ENCODE data around the gene GFER. TPM values are rescaled to one million over a fixed set of nuclear protein-coding genes. Genes with fewer than 3 reads are reported as not detected.

The GFER gene
- total RNA-seq, 2 donors from 2014 or later, result 13.2 to 35.9 TPM

DNA sequence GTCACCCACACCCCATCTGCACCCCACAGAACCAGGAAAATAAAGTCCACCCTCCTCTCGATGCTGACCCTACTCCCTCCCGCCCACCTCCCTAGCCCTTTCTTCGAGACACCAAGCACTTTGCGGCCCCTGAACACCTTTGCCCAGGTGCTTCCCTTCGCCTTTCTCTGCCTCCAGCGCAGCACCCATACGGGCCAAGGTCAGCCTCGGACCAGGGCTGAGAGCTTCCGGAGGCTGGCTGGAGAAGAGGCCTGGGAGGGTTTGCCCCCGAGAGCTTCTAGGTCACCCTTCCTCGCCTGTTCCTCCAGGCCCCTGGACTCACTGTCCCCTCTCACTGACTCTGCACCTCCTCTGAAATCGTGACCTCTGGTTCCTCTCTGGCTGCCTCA lies 40.0 kb downstream of the GFER start:
- Histone ChIP-seq H3K36me3 (replicated peaks in 1 of 2; ENCODE audit: insufficient read depth in 1 of 2, low read depth in 2 of 2) (no peaks in the 10 kb centered on the region), H3K27ac (no peak overlapping the region), H3K4me3 (no peak overlapping the region), H3K27me3 (peaks cover 0 to 7% of the 10 kb centered on the region in 2 donors), H3K9me3 (no peaks in the 10 kb centered on the region), H3K4me1 (peaks cover 51% of the 10 kb centered on the region)
- no peak for ATAC-seq
- TF ChIP-seq, protein P1, sequence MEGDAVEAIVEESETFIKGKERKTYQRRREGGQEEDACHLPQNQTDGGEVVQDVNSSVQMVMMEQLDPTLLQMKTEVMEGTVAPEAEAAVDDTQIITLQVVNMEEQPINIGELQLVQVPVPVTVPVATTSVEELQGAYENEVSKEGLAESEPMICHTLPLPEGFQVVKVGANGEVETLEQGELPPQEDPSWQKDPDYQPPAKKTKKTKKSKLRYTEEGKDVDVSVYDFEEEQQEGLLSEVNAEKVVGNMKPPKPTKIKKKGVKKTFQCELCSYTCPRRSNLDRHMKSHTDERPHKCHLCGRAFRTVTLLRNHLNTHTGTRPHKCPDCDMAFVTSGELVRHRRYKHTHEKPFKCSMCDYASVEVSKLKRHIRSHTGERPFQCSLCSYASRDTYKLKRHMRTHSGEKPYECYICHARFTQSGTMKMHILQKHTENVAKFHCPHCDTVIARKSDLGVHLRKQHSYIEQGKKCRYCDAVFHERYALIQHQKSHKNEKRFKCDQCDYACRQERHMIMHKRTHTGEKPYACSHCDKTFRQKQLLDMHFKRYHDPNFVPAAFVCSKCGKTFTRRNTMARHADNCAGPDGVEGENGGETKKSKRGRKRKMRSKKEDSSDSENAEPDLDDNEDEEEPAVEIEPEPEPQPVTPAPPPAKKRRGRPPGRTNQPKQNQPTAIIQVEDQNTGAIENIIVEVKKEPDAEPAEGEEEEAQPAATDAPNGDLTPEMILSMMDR (IDR thresholded peaks at IDR 0.05), result no peak
- TF ChIP-seq POLR2A (IDR thresholded peaks at IDR 0.05), result no peak
- intact Hi-C loops (cut with DNase I), result loop anchor here (10.0 kb wide), 1 partner anchor 61 kb away; no protein-coding TSS in a partner anchor
- DNase-seq, result no peak
- 66 to 85% methylated on average over 10 to 12 of the region's 12 CpGs for WGBS, 2 donors

DNA sequence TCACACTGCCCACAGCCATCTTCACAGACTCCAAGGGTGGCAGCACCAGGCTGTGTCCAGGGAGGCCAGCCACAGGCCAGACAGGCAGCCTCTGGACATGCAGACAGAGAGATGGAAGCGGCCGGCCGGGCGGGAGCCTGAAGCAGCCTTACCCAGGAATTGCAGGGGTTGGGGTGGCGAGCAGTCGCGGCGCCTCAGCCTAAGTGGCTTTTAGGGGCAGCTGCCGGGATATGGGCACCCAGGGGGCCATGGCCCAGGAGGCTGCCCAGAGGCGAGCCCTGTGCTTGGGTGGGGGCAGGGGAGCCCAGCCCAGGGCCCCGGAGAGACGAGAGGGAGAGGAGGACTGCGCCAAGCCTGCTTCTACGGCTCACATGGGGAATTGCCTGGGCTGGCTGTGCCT lies 41.3 kb downstream of the GFER start:
- Histone ChIP-seq H3K4me3 (no peak overlapping the region), H3K27me3 (peaks cover 0 to 5% of the 10 kb centered on the region in 2 donors), H3K36me3 (replicated peaks in 1 of 2; ENCODE audit: insufficient read depth in 1 of 2, low read depth in 2 of 2) (no peaks in the 10 kb centered on the region), H3K27ac (no peak overlapping the region), H3K9me3 (no peaks in the 10 kb centered on the region), H3K4me1 (peaks cover 42% of the 10 kb centered on the region)
- intact Hi-C loops (cut with DNase I), result loop anchor here (10.0 kb wide), 1 partner anchor 60 kb away; no protein-coding TSS in a partner anchor
- no peak for TF ChIP-seq POLR2A (IDR thresholded peaks at IDR 0.05)
- TF ChIP-seq, protein P1 (IDR thresholded peaks at IDR 0.05), result no peak
- ATAC-seq, result no peak
- DNase-seq, result peak in 1 of 4 donors; percentile 13
- WGBS, 2 donors, result 87 to 100% methylated on average over 1 to 11 of the region's 14 CpGs

DNA sequence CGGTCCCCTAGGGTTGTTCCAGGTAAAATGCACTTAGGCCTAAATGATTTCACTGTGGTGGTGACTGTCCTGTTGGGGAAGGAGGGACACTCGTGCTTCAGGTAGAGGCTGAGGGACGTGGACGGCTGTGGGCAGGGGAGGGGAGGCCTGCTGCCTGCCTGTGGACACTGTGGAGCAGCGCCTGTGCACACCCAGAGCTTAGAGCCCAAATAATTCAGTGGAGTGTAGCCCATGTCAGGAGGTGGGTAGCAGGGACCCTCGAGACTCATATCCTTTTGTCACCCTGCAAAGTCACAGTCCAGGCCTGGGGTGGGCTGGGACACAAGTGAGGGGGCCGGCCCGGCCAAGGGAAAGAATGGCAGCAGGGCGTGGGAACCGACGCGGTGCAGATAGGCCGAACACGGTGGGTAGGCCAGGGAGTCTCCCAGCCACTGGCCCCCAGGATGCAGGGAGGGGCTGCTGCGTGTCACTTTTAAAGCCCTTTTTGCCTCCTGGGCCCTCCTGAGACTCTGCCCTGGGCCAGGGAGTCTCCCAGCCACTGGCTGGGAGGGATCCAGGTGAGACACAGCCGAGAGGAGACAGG lies 42.0 kb downstream of the GFER start:
- no peaks in the 10 kb centered on the region for H3K36me3 ChIP-seq (replicated peaks in 1 of 2; ENCODE audit: insufficient read depth in 1 of 2, low read depth in 2 of 2)
- intact Hi-C loops (cut with DNase I), result loop anchor here (10.0 kb wide), 1 partner anchor 59 kb away; no protein-coding TSS in a partner anchor
- peaks cover 36% of the 10 kb centered on the region for H3K4me1 ChIP-seq
- H3K9me3 ChIP-seq, result no peaks in the 10 kb centered on the region
- TF ChIP-seq POLR2A (IDR thresholded peaks at IDR 0.05), result no peak
- TF ChIP-seq, protein P1 (IDR thresholded peaks at IDR 0.05), result no peak
- no peak overlapping the region for H3K4me3 ChIP-seq
- DNase-seq, result no peak
- WGBS, 2 donors, result 68% methylated on average over 9 to 16 of the region's 16 CpGs
- ATAC-seq, result no peak
- peaks cover 0 to under 1% of the 10 kb centered on the region in 2 donors for H3K27me3 ChIP-seq
- peak overlapping the region in 2 of 4 donors; percentile 41 to 45 for H3K27ac ChIP-seq

DNA sequence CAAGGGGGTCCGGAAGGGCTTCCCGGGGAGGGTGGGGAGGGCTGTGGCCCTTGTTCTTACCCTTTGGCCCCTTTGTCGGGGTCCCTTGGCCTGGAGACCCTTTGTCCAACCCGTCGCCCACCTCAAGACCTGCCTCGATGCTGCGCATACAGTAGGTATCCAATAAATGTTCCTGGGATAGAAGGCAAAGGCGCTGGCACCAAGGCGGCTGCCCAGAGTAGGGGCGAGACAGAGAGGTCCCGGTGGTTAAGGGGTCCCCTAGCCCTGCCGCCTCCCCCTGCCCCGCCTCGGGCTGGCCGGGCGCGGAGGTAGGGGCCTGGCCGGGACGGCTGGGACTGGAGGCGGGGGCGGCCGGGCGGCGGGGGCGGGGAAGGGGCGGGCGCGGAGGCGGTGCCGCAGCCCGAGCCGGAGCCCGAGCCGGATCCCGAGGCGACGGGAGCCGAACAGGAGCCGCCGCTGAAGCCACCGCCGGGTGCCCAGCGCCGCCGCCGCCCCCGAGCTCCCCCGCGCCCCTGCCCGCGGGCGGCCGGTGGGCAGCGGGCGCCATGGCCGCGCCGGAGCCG lies 42.5 kb downstream of the GFER start, which contains the start of gene NHERF2:
Gene NHERF2, plus strand, starts transcription at position 442 of the 563 bp plus-strand sequence. Its CDS starts 104 bp downstream, at position 546.
- DNase-seq, result peak in 2 of 4 donors; percentile 58 to 69
- intact Hi-C loops (cut with DNase I), result loop anchor here (10.0 kb wide), 1 partner anchor 58 kb away; no protein-coding TSS in a partner anchor

More for the DNA sequence above, 42.5 kb downstream of the GFER start, which contains the start of gene NHERF2:
- peak within 1 kb of the TSS in 1 of 2 donors; percentile 39 for H3K4me3 ChIP-seq
- H3K9me3 ChIP-seq, result no peaks in the 10 kb centered on the region
- no peaks in the 10 kb centered on the region for H3K36me3 ChIP-seq (replicated peaks in 1 of 2; ENCODE audit: insufficient read depth in 1 of 2, low read depth in 2 of 2)
- peak within 1 kb of the TSS in 3 of 4 donors; percentile 41 to 64 (median 44) for H3K27ac ChIP-seq
- peak; percentile 39 for ATAC-seq
- no peak for TF ChIP-seq POLR2A (IDR thresholded peaks at IDR 0.05)
- TF ChIP-seq, protein P1 (IDR thresholded peaks at IDR 0.05), result no peak
- no peaks in the 10 kb centered on the region for H3K27me3 ChIP-seq
- peaks cover 36% of the 10 kb centered on the region for H3K4me1 ChIP-seq
- WGBS, 2 donors, result 5 to 80% methylated on average over 1 to 48 of the region's 59 CpGs

All from body of pancreas (tissue), 4 donors.